ENCODE results near the gene CAPN8.

- TF ChIP-seq CTCF (IDR thresholded peaks at IDR 0.05), result no peak
- no peak for TF ChIP-seq POLR2A (IDR thresholded peaks at IDR 0.05)
Observed at GRCh38 chr1:223557130-223557475, 108.4 kb downstream of the CAPN8 start.

All from testis (tissue), 2 donors.